Brain pericyte (primary cell): Measurements from ENCODE around the gene ABCA3.
"Not testable (repeated sequence)": the region's sequence is repeated elsewhere in the genome, so short reads cannot be mapped to it uniquely, and the experiment has no call there.

Source experiments
- DNase-seq: peaks from one replicate; pipeline ENCODE4 v3.0.0-alpha.2; 2012; ENCODE audit warnings: low read depth, low spot score

Gene ABCA3

GRCh38 chr16:2257726-2258125 is 82.8 kb downstream of the ABCA3 start:
- no peak for DNase-seq

- no peak for DNase-seq
These were observed 83.9 kb downstream of the ABCA3 start for GRCh38 chr16:2256531-2257140.

GRCh38 chr16:2253293-2253692 is 87.2 kb downstream of the ABCA3 start:
- no peak for DNase-seq

- no peak for DNase-seq
These were observed 87.8 kb downstream of the ABCA3 start for GRCh38 chr16:2252806-2253148.

GRCh38 chr16:2251296-2252111 is 89.0 kb downstream of the ABCA3 start, which contains the start of gene ECI1:
Gene ECI1 (minus strand): TSS chr16:2251587. CDS start chr16:2251566, 21 bp downstream.
- DNase-seq: peak; percentile 79

- DNase-seq: no peak
These were observed 89.8 kb downstream of the ABCA3 start for GRCh38 chr16:2250652-2251295.

GRCh38 chr16:2246301-2246885 is 94.1 kb downstream of the ABCA3 start:
- DNase-seq: no peak

- DNase-seq: no peak
These were observed 95.4 kb downstream of the ABCA3 start for GRCh38 chr16:2244926-2245795.

- DNase-seq: no peak
These were observed 96.2 kb downstream of the ABCA3 start for GRCh38 chr16:2244301-2244700.

- no peak for DNase-seq
These were observed 96.7 kb downstream of the ABCA3 start for GRCh38 chr16:2243781-2244180.

GRCh38 chr16:2243031-2243528 is 97.4 kb downstream of the ABCA3 start:
- DNase-seq: no peak

- no peak for DNase-seq
These were observed 97.9 kb downstream of the ABCA3 start for GRCh38 chr16:2242598-2242997.

GRCh38 chr16:2240331-2240730 is 100.2 kb downstream of the ABCA3 start:
- not testable (repeated sequence) for DNase-seq

GRCh38 chr16:2238838-2239675 is 101.5 kb downstream of the ABCA3 start:
- DNase-seq: no peak

GRCh38 chr16:2238150-2238837 is 102.2 kb downstream of the ABCA3 start:
- DNase-seq: no peak

- DNase-seq: no peak
These were observed 102.9 kb downstream of the ABCA3 start for GRCh38 chr16:2237493-2238149.

- DNase-seq: no peak
These were observed 103.4 kb downstream of the ABCA3 start for GRCh38 chr16:2237102-2237482.

- DNase-seq: no peak
These were observed 104.0 kb downstream of the ABCA3 start, which contains the start of gene DNASE1L2 for GRCh38 chr16:2236337-2237101. Gene DNASE1L2 (plus strand): TSS chr16:2236444. CDS start chr16:2236817, 373 bp downstream.
